Measurements from ENCODE around the gene TRAF1. TPM values are rescaled to one million over a fixed set of nuclear protein-coding genes. Genes with fewer than 3 reads are reported as not detected.

TRAF1 gene
- total and polyA plus RNA-seq, 5 donors from 2014 or later: 13.5 to 167 (median 16.9) TPM

DNA sequence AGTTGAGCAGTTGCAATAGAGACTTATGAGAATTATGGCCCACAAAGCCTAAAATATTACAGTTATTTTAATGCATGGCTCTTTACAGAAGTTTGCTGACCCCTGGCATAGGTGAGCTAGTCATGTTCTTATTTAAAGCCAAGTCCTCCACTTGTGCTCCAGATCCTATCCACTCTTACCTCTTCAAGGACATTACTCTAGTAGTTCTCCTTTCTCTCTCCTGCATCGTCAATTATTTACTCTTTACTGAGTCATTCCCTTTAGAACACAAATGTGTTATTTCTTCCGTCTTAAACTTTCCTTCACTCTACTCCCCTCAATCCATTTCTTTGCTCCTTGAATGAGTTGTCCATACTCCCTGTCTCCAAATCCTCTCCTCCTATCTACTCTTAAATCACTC is 20.6 kb upstream of the TRAF1 start:
- Histone ChIP-seq H3K4me1 (ENCODE audit: control insufficient read depth, insufficient read depth, low read length, poor library complexity, severe bottlenecking) (no peaks in the 10 kb centered on the region), H3K36me3 (ENCODE audit: control insufficient read depth, insufficient read depth, low read length) (no peaks in the 10 kb centered on the region), H3K27ac (ENCODE audit: insufficient read depth, low read length, poor library complexity, severe bottlenecking) (no peak overlapping the region), H3K27me3 (ENCODE audit: control insufficient read depth, insufficient read depth, low read length) (no peaks in the 10 kb centered on the region), H3K9me3 (ENCODE audit: control insufficient read depth in 2 of 2, low read length in 2 of 2) (no peaks in the 10 kb centered on the region), H3K4me3 (ENCODE audit: low read depth, low read length) (no peak overlapping the region)
- H3K9me3 Mint-ChIP-seq: no peaks in the 10 kb centered on the region
- no peaks in the 10 kb centered on the region for H3K27me3 Mint-ChIP-seq
- peaks cover 0 to 7% (median 6%) of the 10 kb centered on the region in 4 donors for H3K4me1 Mint-ChIP-seq
- no peak overlapping the region for H3K27ac Mint-ChIP-seq
- DNase-seq (no peak), ATAC-seq (ENCODE audit: low read depth in 2 of 2) (no peak)
- no peak overlapping the region for H3K4me3 Mint-ChIP-seq
- no peaks in the 10 kb centered on the region for H3K36me3 Mint-ChIP-seq

- peaks cover 0 to 6% (median 5%) of the 10 kb centered on the region in 4 donors for H3K4me1 Mint-ChIP-seq
- H3K9me3 ChIP-seq (ENCODE audit: control insufficient read depth in 2 of 2, low read length in 2 of 2): no peaks in the 10 kb centered on the region
- no peaks in the 10 kb centered on the region for H3K36me3 ChIP-seq (ENCODE audit: control insufficient read depth, insufficient read depth, low read length)
- no peak overlapping the region for H3K4me3 Mint-ChIP-seq
- H3K27me3 Mint-ChIP-seq: no peaks in the 10 kb centered on the region
- no peak for DNase-seq
- no peak overlapping the region for H3K27ac Mint-ChIP-seq
- H3K27ac ChIP-seq (ENCODE audit: insufficient read depth, low read length, poor library complexity, severe bottlenecking): no peak overlapping the region
- no peaks in the 10 kb centered on the region for H3K4me1 ChIP-seq (ENCODE audit: control insufficient read depth, insufficient read depth, low read length, poor library complexity, severe bottlenecking)
- H3K4me3 ChIP-seq (ENCODE audit: low read depth, low read length): no peak overlapping the region
- no peaks in the 10 kb centered on the region for H3K27me3 ChIP-seq (ENCODE audit: control insufficient read depth, insufficient read depth, low read length)
- no peaks in the 10 kb centered on the region for H3K9me3 Mint-ChIP-seq
- H3K36me3 Mint-ChIP-seq: no peaks in the 10 kb centered on the region
- ATAC-seq (ENCODE audit: low read depth in 2 of 2): no peak
Measured at GRCh38 chr9:120946259-120946658, 19.7 kb upstream of the TRAF1 start.

DNA sequence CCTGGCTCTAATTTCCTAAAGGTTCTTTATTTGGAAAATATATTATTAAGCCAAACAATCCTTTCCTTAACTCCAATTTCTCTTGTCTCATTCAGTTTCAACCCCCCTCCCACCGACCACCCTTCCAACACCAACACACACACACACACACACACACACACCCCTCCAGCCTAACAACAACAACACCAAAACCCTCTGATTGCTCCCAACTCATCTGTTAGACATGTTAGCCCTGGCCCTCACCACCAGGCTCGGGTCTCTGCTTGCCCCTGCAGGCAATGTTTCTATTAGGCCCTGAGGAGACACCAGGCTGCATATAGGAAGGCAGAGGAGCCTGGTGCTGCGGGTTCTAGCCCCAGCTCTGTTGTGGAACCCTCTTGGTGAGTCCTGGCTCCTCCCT is 18.4 kb upstream of the TRAF1 start:
- Mint-ChIP-seq H3K4me3 (no peak overlapping the region), H3K4me1 (peaks cover 0 to 4% (median 0%) of the 10 kb centered on the region in 4 donors), H3K27me3 (no peaks in the 10 kb centered on the region), H3K9me3 (no peaks in the 10 kb centered on the region), H3K27ac (peak overlapping the region in 1 of 3 donors; percentile 15), H3K36me3 (no peaks in the 10 kb centered on the region)
- H3K9me3 ChIP-seq (ENCODE audit: control insufficient read depth in 2 of 2, low read length in 2 of 2): no peaks in the 10 kb centered on the region
- H3K27ac ChIP-seq (ENCODE audit: insufficient read depth, low read length, poor library complexity, severe bottlenecking): no peak overlapping the region
- H3K27me3 ChIP-seq (ENCODE audit: control insufficient read depth, insufficient read depth, low read length): no peaks in the 10 kb centered on the region
- H3K4me1 ChIP-seq (ENCODE audit: control insufficient read depth, insufficient read depth, low read length, poor library complexity, severe bottlenecking): no peaks in the 10 kb centered on the region
- DNase-seq (no peak), ATAC-seq (ENCODE audit: low read depth in 2 of 2) (no peak)
- H3K36me3 ChIP-seq (ENCODE audit: control insufficient read depth, insufficient read depth, low read length): no peaks in the 10 kb centered on the region
- H3K4me3 ChIP-seq (ENCODE audit: low read depth, low read length): no peak overlapping the region

- Histone ChIP-seq H3K4me1 (ENCODE audit: control insufficient read depth, insufficient read depth, low read length, poor library complexity, severe bottlenecking) (no peaks in the 10 kb centered on the region), H3K36me3 (ENCODE audit: control insufficient read depth, insufficient read depth, low read length) (no peaks in the 10 kb centered on the region), H3K27me3 (ENCODE audit: control insufficient read depth, insufficient read depth, low read length) (no peaks in the 10 kb centered on the region), H3K9me3 (ENCODE audit: control insufficient read depth in 2 of 2, low read length in 2 of 2) (no peaks in the 10 kb centered on the region), H3K4me3 (ENCODE audit: low read depth, low read length) (no peak overlapping the region), H3K27ac (ENCODE audit: insufficient read depth, low read length, poor library complexity, severe bottlenecking) (no peak overlapping the region)
- Mint-ChIP-seq H3K27ac (peak overlapping the region in 1 of 3 donors; percentile 17), H3K27me3 (no peaks in the 10 kb centered on the region), H3K9me3 (no peaks in the 10 kb centered on the region), H3K4me3 (no peak overlapping the region), H3K4me1 (peaks cover 0 to 4% (median 0%) of the 10 kb centered on the region in 4 donors), H3K36me3 (no peaks in the 10 kb centered on the region)
- ATAC-seq (ENCODE audit: low read depth in 2 of 2) (peak; percentile 31 to 52), DNase-seq (no peak)
Measured at GRCh38 chr9:120944434-120944843, 17.8 kb upstream of the TRAF1 start.

DNA sequence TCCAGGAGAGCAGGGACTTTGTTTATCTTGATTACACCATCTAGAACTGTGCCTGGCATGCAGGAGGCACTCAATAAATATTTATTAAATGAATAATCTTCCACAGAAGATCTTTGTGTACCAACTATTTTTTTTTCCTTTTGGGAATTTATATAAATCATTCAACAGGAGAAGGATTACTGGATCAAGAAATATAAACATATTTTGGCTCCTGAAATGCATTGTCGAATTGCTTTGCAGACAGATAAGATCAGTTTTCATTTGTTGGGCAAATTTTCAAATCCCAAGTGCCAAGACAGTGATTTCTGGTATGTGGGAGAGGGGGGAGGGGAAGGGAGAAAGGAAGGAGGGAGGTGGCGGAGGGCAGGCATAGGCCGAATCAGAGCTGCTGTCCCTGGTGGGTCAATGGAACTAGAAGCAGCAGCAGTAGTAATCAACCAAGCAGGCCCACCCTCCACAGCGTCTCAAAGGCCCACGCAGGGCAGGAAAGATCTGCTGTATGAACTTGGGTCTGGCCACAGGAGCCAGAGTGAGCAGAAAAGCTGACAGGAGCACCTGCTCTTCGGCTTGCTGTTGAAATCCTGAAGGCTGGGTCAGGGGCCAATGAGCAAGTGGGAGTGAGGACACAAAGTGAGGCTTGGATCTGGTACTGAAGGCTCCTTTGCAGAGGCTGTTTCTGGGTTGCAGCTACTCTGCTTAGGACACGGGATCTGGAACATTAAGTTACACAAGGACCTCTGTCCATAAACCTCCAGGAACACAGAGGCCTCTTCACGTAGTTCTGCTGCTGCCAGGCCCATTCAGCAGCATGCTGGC is 15.8 kb upstream of the TRAF1 start:
- no peak overlapping the region for H3K4me3 ChIP-seq (ENCODE audit: low read depth, low read length)
- H3K27me3 Mint-ChIP-seq: no peaks in the 10 kb centered on the region
- no peak for ATAC-seq (ENCODE audit: low read depth in 2 of 2)
- no peaks in the 10 kb centered on the region for H3K9me3 Mint-ChIP-seq
- no peaks in the 10 kb centered on the region for H3K9me3 ChIP-seq (ENCODE audit: control insufficient read depth in 2 of 2, low read length in 2 of 2)
- H3K27me3 ChIP-seq (ENCODE audit: control insufficient read depth, insufficient read depth, low read length): no peaks in the 10 kb centered on the region
- no peaks in the 10 kb centered on the region for H3K36me3 Mint-ChIP-seq
- no peak overlapping the region for H3K4me3 Mint-ChIP-seq
- H3K4me1 ChIP-seq (ENCODE audit: control insufficient read depth, insufficient read depth, low read length, poor library complexity, severe bottlenecking): no peaks in the 10 kb centered on the region
- H3K36me3 ChIP-seq (ENCODE audit: control insufficient read depth, insufficient read depth, low read length): no peaks in the 10 kb centered on the region
- DNase-seq: no peak
- peaks cover 0 to 7% (median 1%) of the 10 kb centered on the region in 4 donors for H3K4me1 Mint-ChIP-seq
- H3K27ac ChIP-seq (ENCODE audit: insufficient read depth, low read length, poor library complexity, severe bottlenecking): no peak overlapping the region
- no peak overlapping the region for H3K27ac Mint-ChIP-seq

GRCh38 chr9:120941046-120941770 is 14.6 kb upstream of the TRAF1 start:
- Histone ChIP-seq H3K27ac (ENCODE audit: insufficient read depth, low read length, poor library complexity, severe bottlenecking) (no peak overlapping the region), H3K27me3 (ENCODE audit: control insufficient read depth, insufficient read depth, low read length) (no peaks in the 10 kb centered on the region), H3K9me3 (ENCODE audit: control insufficient read depth in 2 of 2, low read length in 2 of 2) (no peaks in the 10 kb centered on the region), H3K4me3 (ENCODE audit: low read depth, low read length) (no peak overlapping the region), H3K36me3 (ENCODE audit: control insufficient read depth, insufficient read depth, low read length) (no peaks in the 10 kb centered on the region), H3K4me1 (ENCODE audit: control insufficient read depth, insufficient read depth, low read length, poor library complexity, severe bottlenecking) (peaks cover 10% of the 10 kb centered on the region)
- no peak overlapping the region for H3K4me3 Mint-ChIP-seq
- peaks cover 0 to 13% (median 11%) of the 10 kb centered on the region in 4 donors for H3K4me1 Mint-ChIP-seq
- no peaks in the 10 kb centered on the region for H3K36me3 Mint-ChIP-seq
- no peaks in the 10 kb centered on the region for H3K9me3 Mint-ChIP-seq
- peak overlapping the region in 1 of 3 donors; percentile 34 for H3K27ac Mint-ChIP-seq
- DNase-seq (no peak), ATAC-seq (ENCODE audit: low read depth in 2 of 2) (no peak)
- no peaks in the 10 kb centered on the region for H3K27me3 Mint-ChIP-seq

GRCh38 chr9:120940573-120940972 is 14.0 kb upstream of the TRAF1 start:
- Histone ChIP-seq H3K27me3 (ENCODE audit: control insufficient read depth, insufficient read depth, low read length) (no peaks in the 10 kb centered on the region), H3K27ac (ENCODE audit: insufficient read depth, low read length, poor library complexity, severe bottlenecking) (no peak overlapping the region), H3K9me3 (ENCODE audit: control insufficient read depth in 2 of 2, low read length in 2 of 2) (no peaks in the 10 kb centered on the region), H3K4me3 (ENCODE audit: low read depth, low read length) (no peak overlapping the region), H3K4me1 (ENCODE audit: control insufficient read depth, insufficient read depth, low read length, poor library complexity, severe bottlenecking) (peaks cover 16% of the 10 kb centered on the region), H3K36me3 (ENCODE audit: control insufficient read depth, insufficient read depth, low read length) (no peaks in the 10 kb centered on the region)
- Mint-ChIP-seq H3K4me3 (no peak overlapping the region), H3K4me1 (peaks cover 0 to 19% (median 16%) of the 10 kb centered on the region in 4 donors), H3K27ac (peak overlapping the region in 1 of 3 donors; percentile 34), H3K9me3 (no peaks in the 10 kb centered on the region), H3K27me3 (no peaks in the 10 kb centered on the region), H3K36me3 (no peaks in the 10 kb centered on the region)
- DNase-seq (no peak), ATAC-seq (ENCODE audit: low read depth in 2 of 2) (no peak)

Data from CD4-positive, CD25-positive, alpha-beta regulatory T cell (primary cell).